NAMALWA (cell line): ENCODE results near the gene DCLK3.

Experiments
- DNase-seq: peaks from one replicate; pipeline ENCODE4 v3.0.0-alpha.2; 2015; ENCODE audit warnings: low spot score

Gene DCLK3

DNA sequence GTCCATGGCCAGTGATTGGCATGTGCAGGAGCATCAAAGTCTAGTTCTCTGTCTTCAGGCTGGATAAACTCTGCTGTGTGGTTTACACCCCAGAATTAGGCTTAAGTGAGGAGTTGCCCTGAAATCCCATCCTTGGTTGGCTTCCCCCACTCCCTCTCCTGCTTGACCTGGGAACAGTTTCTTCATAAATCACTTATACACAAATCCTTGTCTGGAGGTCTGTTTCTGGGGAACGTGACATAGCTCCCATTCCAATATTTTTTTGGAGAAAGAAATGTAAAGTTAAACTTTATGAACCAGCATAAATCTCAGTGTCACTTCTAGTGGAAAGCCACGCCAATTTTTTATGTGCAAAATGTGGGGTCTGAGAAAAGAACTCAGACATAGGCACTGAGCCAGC, 98.2 kb downstream of the DCLK3 start:
- no peak for DNase-seq

DNA sequence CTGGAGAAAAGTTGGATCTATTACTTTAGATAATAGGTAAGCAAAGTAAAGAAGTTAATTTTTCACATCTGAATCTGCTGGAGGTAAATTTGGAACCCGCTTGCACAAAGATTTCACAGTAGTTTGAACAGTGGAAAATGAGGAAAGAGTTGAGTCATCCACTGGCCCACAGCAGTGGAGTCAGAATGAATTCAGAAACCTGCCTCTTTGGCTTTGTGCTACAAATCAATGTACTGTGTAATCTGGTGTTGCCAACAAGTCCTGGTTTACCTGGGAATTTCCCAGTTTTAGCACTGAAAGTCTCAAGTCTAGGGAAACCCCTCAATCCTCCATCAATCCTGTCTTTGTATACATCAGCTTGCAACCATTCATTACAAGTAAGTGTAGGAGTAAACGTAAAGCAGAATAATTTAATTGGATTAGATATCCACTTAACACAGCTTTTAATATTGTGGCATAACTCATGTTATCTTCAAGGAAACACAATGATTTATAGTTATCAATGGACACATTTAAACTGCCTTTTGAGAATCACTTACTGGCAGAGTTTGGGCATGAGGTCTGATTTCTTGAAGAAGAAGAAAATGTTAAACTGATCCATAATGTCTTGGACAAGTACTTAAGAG, 100.6 kb downstream of the DCLK3 start:
- no peak for DNase-seq

DNA sequence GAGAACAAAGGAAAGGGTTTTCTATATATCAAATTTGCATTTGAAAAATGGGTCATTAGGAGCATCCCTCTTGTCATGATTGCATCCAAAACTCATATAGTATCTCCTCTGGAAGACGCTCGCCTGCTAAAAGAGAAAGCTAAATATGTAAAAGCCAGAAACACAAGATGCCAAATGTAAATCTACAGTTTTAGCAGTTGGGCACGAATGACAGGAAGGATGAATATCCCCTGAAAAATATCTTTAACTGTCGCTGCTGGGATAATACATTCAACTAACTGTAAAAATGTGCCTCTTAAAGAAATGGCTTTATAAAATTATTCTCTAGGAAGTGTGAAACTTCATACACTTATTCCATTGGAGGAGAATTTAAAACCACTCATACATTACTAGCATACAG, 101.7 kb downstream of the DCLK3 start:
- no peak for DNase-seq
